SK-N-MC (cell line): ENCODE data around the gene TRIM32.
"Not testable (repeated sequence)": the region's sequence is repeated elsewhere in the genome, so short reads cannot be mapped to it uniquely, and the experiment has no call there.

Source experiments
- DNase-seq: peaks from one replicate; pipeline ENCODE4 v3.0.0-alpha.2; 2011; ENCODE audit warnings: low read depth, low spot score
- H3K27ac ChIP-seq: fragments of 200-600 bp; sonication (generic); 2 replicates; pipeline ENCODE4 v1.5.1; 2016; ENCODE audit warnings: mixed run types
- H3K36me3 ChIP-seq: fragments of 200-600 bp; sonication (generic); 2 replicates; pipeline ENCODE4 v1.6.1; 2017; ENCODE audit warnings: antibody characterized with exemption, low read length, mixed read lengths; ENCODE audit not compliant: insufficient read depth
- H3K4me3 ChIP-seq: fragments of 200-600 bp; sonication (generic); 2 replicates; pipeline ENCODE4 v1.5.1; 2016
- H3K9ac ChIP-seq: fragments of 200-600 bp; sonication (generic); 2 replicates; pipeline ENCODE4 v1.8.0; 2017; ENCODE audit warnings: mixed run types, mixed read lengths; ENCODE audit not compliant: insufficient read length
- H3K9me3 ChIP-seq: fragments of 200-600 bp; sonication (generic); 2 replicates; pipeline ENCODE4 v1.6.1; 2017; ENCODE audit warnings: low read depth, mild to moderate bottlenecking, antibody characterized with exemption, low read length, moderate library complexity, mixed read lengths
- EZH2 ChIP-seq: fragments of 200-600 bp; sonication (generic); IDR thresholded peaks from one replicate; pipeline ENCODE4 v1.6.1; 2017; ENCODE audit warnings: antibody characterized with exemption
- FOXP2 ChIP-seq: optimal IDR thresholded peaks from 2 replicates; pipeline ENCODE3; 2011; ENCODE audit warnings: mild to moderate bottlenecking, moderate library complexity; ENCODE audit not compliant: insufficient read depth; ENCODE audit errors: extremely low read length, control extremely low read depth
- POLR2AphosphoS5 ChIP-seq: IDR thresholded peaks from 2 replicates; pipeline ENCODE4 v1.6.1; 2012; ENCODE audit warnings: mild to moderate bottlenecking, low read depth, low read length, borderline replicate concordance

TRIM32 gene

GRCh38 chr9:116689486-116690032 lies 2.5 kb downstream of the TRIM32 start:
- no peak overlapping the region for H3K27ac ChIP-seq
- H3K9me3 ChIP-seq = no peaks in the 10 kb centered on the region
- peaks cover 7% of the 10 kb centered on the region; the same call in 1 of the 2 replicates for H3K36me3 ChIP-seq
- DNase-seq = no peak
- no peak overlapping the region for H3K4me3 ChIP-seq
- TF ChIP-seq EZH2 (no peak), POLR2AphosphoS5 (no peak), FOXP2 (no peak)
- no peak overlapping the region for H3K9ac ChIP-seq

DNA sequence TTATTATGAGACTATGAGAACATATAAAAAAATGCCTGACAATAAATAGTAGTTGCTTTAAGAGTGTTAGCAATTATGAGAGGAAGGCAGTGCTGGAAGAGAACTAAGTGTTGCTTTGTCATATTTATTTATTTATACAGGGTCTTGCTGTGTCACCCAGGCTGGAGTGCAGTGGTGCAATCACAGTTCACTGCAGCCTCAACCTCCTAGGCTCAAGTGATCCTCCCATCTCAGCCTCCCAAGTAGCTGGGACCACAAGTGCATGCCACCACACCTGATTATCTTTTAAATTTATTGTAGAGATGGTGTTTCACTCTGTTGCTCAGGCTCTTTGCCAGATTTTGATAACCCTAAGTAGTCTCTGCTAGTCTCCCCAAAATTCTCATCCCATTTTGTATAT lies 3.7 kb downstream of the TRIM32 start:
- H3K36me3 ChIP-seq, H3K27ac ChIP-seq, H3K9ac ChIP-seq, H3K4me3 ChIP-seq, H3K9me3 ChIP-seq, DNase-seq: not testable (repeated sequence)

DNA sequence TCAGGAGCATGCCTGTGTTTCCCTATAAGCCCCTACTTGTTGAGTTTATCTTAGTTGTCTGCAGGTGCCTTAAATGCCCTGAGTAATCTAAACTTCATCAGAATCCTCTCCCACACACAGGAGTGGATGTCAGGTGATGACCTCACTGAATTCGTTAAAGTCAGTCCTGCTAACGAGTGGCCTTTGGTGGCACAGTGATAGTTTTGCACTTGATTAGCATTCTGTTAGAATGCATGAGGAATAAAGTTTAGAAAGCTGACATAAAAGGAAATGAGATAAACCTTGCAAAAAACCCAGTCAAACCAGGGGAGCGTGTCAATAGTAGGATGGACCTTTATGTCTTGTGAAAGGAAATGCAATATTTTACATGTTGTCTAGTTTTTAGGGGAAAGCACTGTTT lies 4.5 kb downstream of the TRIM32 start:
- TF ChIP-seq POLR2AphosphoS5 (no peak), FOXP2 (no peak), EZH2 (no peak)
- H3K9ac ChIP-seq = no peak overlapping the region
- peaks cover 13% of the 10 kb centered on the region; the same call in 1 of the 2 replicates for H3K36me3 ChIP-seq
- no peak overlapping the region for H3K4me3 ChIP-seq
- H3K27ac ChIP-seq = no peak overlapping the region
- H3K9me3 ChIP-seq = no peaks in the 10 kb centered on the region
- no peak for DNase-seq

GRCh38 chr9:116692616-116693015 lies 5.5 kb downstream of the TRIM32 start:
- no peak for DNase-seq
- H3K9ac ChIP-seq = no peak overlapping the region
- H3K9me3 ChIP-seq = no peaks in the 10 kb centered on the region
- H3K36me3 ChIP-seq = peaks cover 24% of the 10 kb centered on the region
- no peak overlapping the region for H3K4me3 ChIP-seq
- TF ChIP-seq EZH2 (no peak), POLR2AphosphoS5 (no peak), FOXP2 (no peak)
- H3K27ac ChIP-seq = no peak overlapping the region

DNA sequence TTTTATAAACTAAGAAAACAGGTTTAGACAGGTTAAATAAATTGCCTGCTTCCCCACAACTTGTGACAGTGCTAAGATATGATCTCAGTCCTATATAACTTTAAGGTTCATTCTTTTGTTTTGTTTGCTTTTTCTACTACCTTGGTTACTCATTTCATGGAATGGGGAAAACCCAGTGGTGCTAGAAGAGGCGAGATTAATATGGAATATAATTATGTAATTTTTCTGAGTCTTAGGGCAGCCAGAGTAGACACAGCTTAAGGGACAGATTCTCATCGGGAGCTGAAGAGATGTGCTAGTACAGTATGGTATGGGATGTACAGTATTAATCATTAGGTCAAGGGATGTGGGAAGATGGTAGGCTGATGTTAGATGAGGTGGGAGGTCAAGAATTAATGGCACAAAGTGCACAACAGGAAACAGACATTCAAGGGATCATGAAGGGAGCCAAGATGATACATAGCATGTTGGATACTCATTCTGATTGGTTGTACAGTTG lies 6.2 kb downstream of the TRIM32 start:
- H3K9ac ChIP-seq = no peak overlapping the region

GRCh38 chr9:116694785-116695291 lies 7.7 kb downstream of the TRIM32 start:
- TF ChIP-seq POLR2AphosphoS5 (no peak), FOXP2 (no peak), EZH2 (no peak)
- Histone ChIP-seq H3K27ac (no peak overlapping the region), H3K9ac (no peak overlapping the region), H3K36me3 (peaks cover 46% of the 10 kb centered on the region), H3K4me3 (no peak overlapping the region), H3K9me3 (no peaks in the 10 kb centered on the region)
- no peak for DNase-seq

More for the DNA sequence above, 6.2 kb downstream of the TRIM32 start:
- Histone ChIP-seq H3K4me3 (no peak overlapping the region), H3K27ac (no peak overlapping the region), H3K9me3 (no peaks in the 10 kb centered on the region), H3K36me3 (peaks cover 30% of the 10 kb centered on the region)
- no peak for DNase-seq
- TF ChIP-seq POLR2AphosphoS5 = no peak
- TF ChIP-seq FOXP2 = no peak
- TF ChIP-seq EZH2 = no peak

GRCh38 chr9:116695438-116695837 lies 8.3 kb downstream of the TRIM32 start:
- TF ChIP-seq FOXP2 = no peak
- TF ChIP-seq EZH2 = no peak
- TF ChIP-seq POLR2AphosphoS5 = no peak
- H3K36me3 ChIP-seq = peaks cover 52% of the 10 kb centered on the region
- no peak overlapping the region for H3K4me3 ChIP-seq
- no peaks in the 10 kb centered on the region for H3K9me3 ChIP-seq
- no peak overlapping the region for H3K9ac ChIP-seq
- no peak overlapping the region for H3K27ac ChIP-seq
- DNase-seq = no peak

DNA sequence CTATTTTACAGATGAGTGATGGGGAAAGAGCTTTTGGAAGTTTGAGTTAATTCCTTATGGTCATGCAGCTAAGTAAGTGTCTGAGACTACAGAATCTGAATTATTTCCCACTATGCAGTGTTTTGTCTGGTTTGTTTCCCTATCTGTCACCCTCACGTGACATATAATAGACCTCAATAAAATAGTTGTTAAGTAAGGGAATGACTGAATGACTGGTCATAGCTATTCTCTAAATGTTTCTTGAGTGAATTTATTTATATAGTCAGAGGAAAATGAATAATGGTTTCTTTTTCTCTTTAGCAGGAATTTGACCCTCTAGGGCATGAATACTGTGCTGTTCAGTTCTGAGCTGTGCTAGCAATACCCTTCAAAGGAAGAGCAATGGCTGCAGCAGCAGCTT lies 10.3 kb downstream of the TRIM32 start:
- no peak for TF ChIP-seq POLR2AphosphoS5
- no peak for TF ChIP-seq FOXP2
- no peak for TF ChIP-seq EZH2
- no peak for DNase-seq

GRCh38 chr9:116697887-116698286 lies 10.8 kb downstream of the TRIM32 start:
- Histone ChIP-seq H3K9me3 (no peaks in the 10 kb centered on the region), H3K4me3 (no peak overlapping the region), H3K9ac (no peak overlapping the region), H3K36me3 (peaks cover 71% of the 10 kb centered on the region), H3K27ac (no peak overlapping the region)
- TF ChIP-seq FOXP2 = no peak
- no peak for TF ChIP-seq POLR2AphosphoS5
- TF ChIP-seq EZH2 = no peak
- DNase-seq = no peak

More for the DNA sequence above, 10.3 kb downstream of the TRIM32 start:
- H3K9ac ChIP-seq = no peak overlapping the region
- H3K9me3 ChIP-seq = no peaks in the 10 kb centered on the region
- H3K4me3 ChIP-seq = no peak overlapping the region
- H3K27ac ChIP-seq = no peak overlapping the region
- H3K36me3 ChIP-seq = peaks cover 67% of the 10 kb centered on the region

GRCh38 chr9:116700279-116700678 lies 13.2 kb downstream of the TRIM32 start:
- no peak overlapping the region for H3K9ac ChIP-seq
- no peak overlapping the region for H3K27ac ChIP-seq
- no peak for DNase-seq
- no peaks in the 10 kb centered on the region for H3K9me3 ChIP-seq
- TF ChIP-seq POLR2AphosphoS5 (no peak), FOXP2 (no peak), EZH2 (no peak)
- no peak overlapping the region for H3K4me3 ChIP-seq
- H3K36me3 ChIP-seq = peaks cover 65% of the 10 kb centered on the region
